PC-3 (cell line): ENCODE results near the gene POLR3B. TPM values are rescaled to one million over a fixed set of nuclear protein-coding genes. Genes with fewer than 3 reads are reported as not detected.

Experiments
- ATAC-seq: fragments of 200-7000 bp; cut with Tn5 transposase; 2 replicates; pipeline ENCODE4 v1.9.1; 2020; ENCODE audit warnings: mild to moderate bottlenecking, moderate library complexity
- BruUV-seq: library from RNA; stranded (reverse); fragments of 400-500 nt; replicated peaks from 2 replicates; lab custom pipeline; 2021; lab: Mats Ljungman, UMichigan
- CTCF ChIA-PET: fragments of 300-600 bp; sonication (Branson Sonifier 250); formaldehyde crosslinking; loops from one replicate; lab custom pipeline; 2022; ENCODE audit warnings: antibody characterized with exemption; lab: Charles Lee
- POLR2A ChIA-PET: fragments of 300-600 bp; sonication (Branson Sonifier 250); formaldehyde crosslinking; loops from one replicate; lab custom pipeline; 2022; ENCODE audit warnings: antibody characterized with exemption; ENCODE audit not compliant: unreplicated experiment; lab: Charles Lee
- DNase-seq: peaks from one replicate; pipeline ENCODE4 v3.0.0-alpha.2; 2015
- H2AFZ ChIP-seq: fragments of 300-600 bp; sonication (generic); 2 replicates; pipeline ENCODE4 v1.6.0; 2016; ENCODE audit warnings: antibody characterized with exemption, low read length
- H3F3A ChIP-seq: fragments of 300-600 bp; sonication (generic); one replicate; pipeline ENCODE4 v1.6.0; 2017; ENCODE audit warnings: antibody characterized with exemption, low read length, control low read depth, mild to moderate bottlenecking; ENCODE audit not compliant: unreplicated experiment
- H3K27ac ChIP-seq: fragments of 300-600 bp; sonication (generic); 2 replicates; pipeline ENCODE4 v1.5.1; 2016; ENCODE audit warnings: mild to moderate bottlenecking, low read length
- H3K27me3 ChIP-seq: fragments of 300-600 bp; sonication (generic); 2 replicates; pipeline ENCODE4 v1.6.1; 2016; ENCODE audit warnings: low read length, mixed read lengths
- H3K36me3 ChIP-seq: fragments of 300-600 bp; sonication (generic); 2 replicates; pipeline ENCODE4 v1.6.1; 2016; ENCODE audit warnings: low read depth, mixed run types, low read length, mixed read lengths
- H3K4me1 ChIP-seq: fragments of 300-600 bp; sonication (generic); 2 replicates; pipeline ENCODE4 v1.5.1; 2016; ENCODE audit warnings: low read length; ENCODE audit not compliant: insufficient read depth
- H3K4me2 ChIP-seq: fragments of 300-600 bp; sonication (generic); 2 replicates; pipeline ENCODE4 v1.6.0; 2016; ENCODE audit warnings: low read length
- H3K4me3 ChIP-seq: fragments of 300-600 bp; sonication (generic); 2 replicates; pipeline ENCODE4 v1.5.1; 2016; ENCODE audit warnings: mild to moderate bottlenecking, low read length, mixed read lengths
- H3K79me2 ChIP-seq: fragments of 300-600 bp; sonication (generic); 2 replicates; pipeline ENCODE4 v1.6.1; 2017; ENCODE audit warnings: low read length, mixed read lengths
- H3K9ac ChIP-seq: fragments of 300-600 bp; sonication (generic); 2 replicates; pipeline ENCODE4 v1.6.0; 2016; ENCODE audit warnings: mild to moderate bottlenecking, low read length
- H3K9me2 ChIP-seq: fragments of 300-600 bp; sonication (generic); replicated peaks from 2 replicates; pipeline ENCODE4 v1.6.1; 2016; ENCODE audit warnings: mixed run types, low read length, mixed read lengths
- H3K9me3 ChIP-seq: fragments of 300-600 bp; sonication (generic); 2 replicates; pipeline ENCODE4 v1.6.1; 2016; ENCODE audit warnings: low read length, mixed read lengths
- H4K20me1 ChIP-seq: fragments of 300-600 bp; sonication (generic); 2 replicates; pipeline ENCODE4 v1.6.1; 2016; ENCODE audit warnings: low read length, mixed read lengths
- EZH2 ChIP-seq: fragments of 300-600 bp; sonication (generic); IDR thresholded peaks from one replicate; pipeline ENCODE4 v1.6.1; 2017; ENCODE audit warnings: antibody characterized with exemption, mild to moderate bottlenecking, low read length; ENCODE audit not compliant: unreplicated experiment
- EZH2phosphoT487 ChIP-seq: fragments of 300-600 bp; sonication (generic); IDR thresholded peaks from 2 replicates; pipeline ENCODE4 v1.6.1; 2018; ENCODE audit warnings: mild to moderate bottlenecking, antibody characterized with exemption, low read length, borderline replicate concordance
- intact Hi-C: fragments of 100-400 bp; cut with micrococcal nuclease; formaldehyde crosslinking; loops from 2 replicates; pipeline ENCODE4 v1.9.0; 2023
- total RNA-seq: library from RNA; depleted of rRNA; stranded (reverse); fragments of >200 nt; gene quantifications from 2 replicates; pipeline ENCODE4 v1.2.3, GENCODE V29; 2014
- TF ChIP-seq, protein P1 (sequence below): fragments of 300-600 bp; sonication (generic); conservative IDR thresholded peaks from 2 replicates; pipeline ENCODE4 v1.5.1; 2017; ENCODE audit warnings: antibody characterized with exemption, low read depth, mild to moderate bottlenecking, low read length

POLR3B gene
- total RNA-seq, 1 experiment from 2014 or later = 23.4 TPM

DNA sequence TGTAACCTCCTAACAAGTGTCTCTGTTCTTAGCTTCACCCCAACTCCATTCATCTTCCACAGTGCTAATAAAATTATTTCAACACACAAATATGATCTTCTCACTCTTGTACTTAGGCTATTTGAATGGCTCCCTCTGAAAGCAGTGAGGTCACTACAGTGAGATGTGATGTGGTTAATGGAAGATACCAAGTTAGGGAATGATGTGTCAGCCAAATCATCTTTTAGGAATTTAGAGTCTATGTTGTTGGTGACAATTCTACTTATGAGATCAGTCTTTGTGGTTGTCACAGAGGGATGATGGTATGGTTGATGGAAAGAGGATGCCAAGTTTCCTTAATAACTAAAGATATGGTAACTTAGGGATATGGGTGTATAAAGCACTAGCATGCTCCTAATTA, 57.6 kb downstream of the POLR3B start:
- ATAC-seq (no peak), DNase-seq (peak; percentile 60)
- ChIA-PET POLR2A (no interaction called here), CTCF (no interaction called here)
- Histone ChIP-seq H3K9ac (no peak overlapping the region), H3K27me3 (no peaks in the 10 kb centered on the region), H2AFZ (no peak overlapping the region), H3K4me3 (no peak overlapping the region), H3K4me2 (no peak overlapping the region), H3K36me3 (peaks cover 39% of the 10 kb centered on the region), H3K27ac (no peak overlapping the region), H3F3A (no peaks in the 10 kb centered on the region), H3K9me2 (no peaks in the 10 kb centered on the region), H3K9me3 (no peaks in the 10 kb centered on the region), H3K4me1 (peaks cover 29% of the 10 kb centered on the region), H4K20me1 (no peaks in the 10 kb centered on the region), H3K79me2 (no peaks in the 10 kb centered on the region)
- no peak for TF ChIP-seq EZH2phosphoT487
- TF ChIP-seq, protein P1, sequence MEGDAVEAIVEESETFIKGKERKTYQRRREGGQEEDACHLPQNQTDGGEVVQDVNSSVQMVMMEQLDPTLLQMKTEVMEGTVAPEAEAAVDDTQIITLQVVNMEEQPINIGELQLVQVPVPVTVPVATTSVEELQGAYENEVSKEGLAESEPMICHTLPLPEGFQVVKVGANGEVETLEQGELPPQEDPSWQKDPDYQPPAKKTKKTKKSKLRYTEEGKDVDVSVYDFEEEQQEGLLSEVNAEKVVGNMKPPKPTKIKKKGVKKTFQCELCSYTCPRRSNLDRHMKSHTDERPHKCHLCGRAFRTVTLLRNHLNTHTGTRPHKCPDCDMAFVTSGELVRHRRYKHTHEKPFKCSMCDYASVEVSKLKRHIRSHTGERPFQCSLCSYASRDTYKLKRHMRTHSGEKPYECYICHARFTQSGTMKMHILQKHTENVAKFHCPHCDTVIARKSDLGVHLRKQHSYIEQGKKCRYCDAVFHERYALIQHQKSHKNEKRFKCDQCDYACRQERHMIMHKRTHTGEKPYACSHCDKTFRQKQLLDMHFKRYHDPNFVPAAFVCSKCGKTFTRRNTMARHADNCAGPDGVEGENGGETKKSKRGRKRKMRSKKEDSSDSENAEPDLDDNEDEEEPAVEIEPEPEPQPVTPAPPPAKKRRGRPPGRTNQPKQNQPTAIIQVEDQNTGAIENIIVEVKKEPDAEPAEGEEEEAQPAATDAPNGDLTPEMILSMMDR = no peak
- TF ChIP-seq EZH2 = no peak
- intact Hi-C loops = no loop called here
- BruUV-seq = no TSS peak

DNA sequence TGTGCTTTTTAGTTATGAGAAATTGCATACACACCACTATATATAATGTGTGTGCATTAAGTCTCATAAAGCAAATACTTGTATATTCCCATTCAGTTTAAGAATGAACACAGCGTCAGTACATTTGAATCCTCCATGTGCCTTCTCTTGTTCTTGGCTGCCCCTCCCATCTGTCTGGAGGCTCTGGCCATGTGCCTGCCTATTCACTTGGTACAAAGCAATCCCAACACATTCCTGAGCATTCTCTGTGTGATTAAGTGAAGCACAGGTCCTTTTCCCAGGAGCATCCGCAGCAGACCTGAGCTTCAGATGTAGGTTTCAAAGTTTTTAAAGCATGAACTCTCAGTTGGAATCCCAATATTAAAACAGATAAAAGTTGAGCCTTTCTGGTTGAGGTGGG, 58.7 kb downstream of the POLR3B start:
- H3K79me2 ChIP-seq = no peaks in the 10 kb centered on the region
- CTCF ChIA-PET = no interaction called here
- H2AFZ ChIP-seq = no peak overlapping the region
- H3K9me2 ChIP-seq = no peaks in the 10 kb centered on the region
- H3K9me3 ChIP-seq = no peaks in the 10 kb centered on the region
- intact Hi-C loops = no loop called here
- H3K27ac ChIP-seq = no peak overlapping the region
- H3K4me1 ChIP-seq = peaks cover 30% of the 10 kb centered on the region
- H3K36me3 ChIP-seq = peaks cover 39% of the 10 kb centered on the region
- H3F3A ChIP-seq = no peaks in the 10 kb centered on the region
- no TSS peak for BruUV-seq
- POLR2A ChIA-PET = no interaction called here
- no peaks in the 10 kb centered on the region for H4K20me1 ChIP-seq
- no peak overlapping the region for H3K9ac ChIP-seq
- no peak overlapping the region for H3K4me3 ChIP-seq
- no peak for TF ChIP-seq EZH2phosphoT487
- TF ChIP-seq EZH2 = no peak
- TF ChIP-seq, protein P1 = no peak
- H3K27me3 ChIP-seq = no peaks in the 10 kb centered on the region
- DNase-seq (no peak), ATAC-seq (no peak)
- no peak overlapping the region for H3K4me2 ChIP-seq

- ChIA-PET POLR2A (no interaction called here), CTCF (no interaction called here)
- Histone ChIP-seq H3K36me3 (peaks cover 37% of the 10 kb centered on the region), H3K9me2 (no peaks in the 10 kb centered on the region), H3K79me2 (no peaks in the 10 kb centered on the region), H3F3A (no peaks in the 10 kb centered on the region), H3K9me3 (no peaks in the 10 kb centered on the region), H3K4me2 (peak overlapping the region; percentile 80), H3K9ac (peak overlapping the region; percentile 27), H3K4me1 (peaks cover 30% of the 10 kb centered on the region), H3K27me3 (no peaks in the 10 kb centered on the region), H3K27ac (peak overlapping the region; percentile 69), H2AFZ (no peak overlapping the region), H4K20me1 (no peaks in the 10 kb centered on the region), H3K4me3 (peak overlapping the region; percentile 51)
- no TSS peak for BruUV-seq
- DNase-seq = peak; percentile 94
- intact Hi-C loops = loop anchor here (2.0 kb wide), 1 partner anchor 35 kb away; no protein-coding TSS in a partner anchor
- TF ChIP-seq, protein P1 = no peak
- TF ChIP-seq EZH2phosphoT487 (no peak), EZH2 (no peak)
- ATAC-seq = peak; percentile 99
These were observed 60.7 kb downstream of the POLR3B start for GRCh38 chr12:106417926-106418910.
